Panc1 (cell line): ENCODE results near the gene DCBLD1. TPM values are rescaled to one million over a fixed set of nuclear protein-coding genes. Genes with fewer than 3 reads are reported as not detected.

Experiments used
- ATAC-seq: fragments of 200-7000 bp; cut with Tn5 transposase; 2 replicates; pipeline ENCODE4 v1.9.1; 2020; ENCODE audit warnings: mild to moderate bottlenecking, moderate library complexity
- BruUV-seq: library from RNA; stranded (reverse); fragments of 400-500 nt; replicated peaks from 2 replicates; lab custom pipeline; 2021; lab: Mats Ljungman, UMichigan
- CTCF ChIA-PET: fragments of 300-600 bp; sonication (Branson Sonifier 250); formaldehyde crosslinking; loops from one replicate; lab custom pipeline; 2022; ENCODE audit warnings: antibody characterized with exemption; lab: Charles Lee
- POLR2A ChIA-PET: fragments of 300-600 bp; sonication (Branson Sonifier 250); formaldehyde crosslinking; loops from one replicate; lab custom pipeline; 2022; ENCODE audit warnings: antibody characterized with exemption; lab: Charles Lee
- DNase-seq: peaks from one replicate; pipeline ENCODE4 v3.0.0-alpha.2; 2010; ENCODE audit warnings: low read depth, low spot score
- H3K27ac ChIP-seq: 2 replicates; pipeline ENCODE4 v1.5.1; 2011; ENCODE audit warnings: mild to moderate bottlenecking, low read length, inconsistent platforms
- H3K27me3 ChIP-seq: fragments of 200-500 bp; sonication (Bioruptor generic); 2 replicates; pipeline ENCODE4 v1.6.0; 2014; ENCODE audit warnings: low read length, inconsistent platforms; ENCODE audit not compliant: control insufficient read depth, insufficient read depth
- H3K36me3 ChIP-seq: fragments of 200-500 bp; sonication (Bioruptor generic); 2 replicates; pipeline ENCODE4 v1.5.1; 2014; ENCODE audit warnings: inconsistent platforms, mild to moderate bottlenecking, low read length, moderate library complexity; ENCODE audit not compliant: control insufficient read depth, insufficient read depth
- H3K4me1 ChIP-seq: 2 replicates; pipeline ENCODE4 v1.5.1; 2011; ENCODE audit warnings: inconsistent platforms, mild to moderate bottlenecking, low read length, moderate library complexity; ENCODE audit not compliant: control insufficient read depth, insufficient read depth
- H3K4me3 ChIP-seq, 2 experiments: 2 replicates each; pipeline ENCODE4 v1.5.1; 2011 to 2012; ENCODE audit warnings: low read depth in 2 of 2, low read length in 2 of 2, mild to moderate bottlenecking in 2 of 2, inconsistent platforms in 1 of 2, moderate library complexity in 1 of 2
- H3K9me3 ChIP-seq: fragments of 200-500 bp; sonication (Bioruptor generic); 2 replicates; pipeline ENCODE4 v1.5.1; 2014; ENCODE audit warnings: low read depth, mild to moderate bottlenecking, inconsistent platforms, low read length, moderate library complexity; ENCODE audit not compliant: control insufficient read depth, insufficient read depth
- POLR2AphosphoS5 ChIP-seq: IDR thresholded peaks from 2 replicates; pipeline ENCODE4 v1.6.1; 2012; ENCODE audit warnings: mild to moderate bottlenecking, low read depth, low read length, moderate library complexity
- SIN3A ChIP-seq: IDR thresholded peaks from 2 replicates; pipeline ENCODE4 v1.6.1; 2012; ENCODE audit warnings: low read depth, mild to moderate bottlenecking, low read length, moderate library complexity, borderline replicate concordance; ENCODE audit not compliant: insufficient read depth
- TCF7L2 ChIP-seq: IDR thresholded peaks from 2 replicates; pipeline ENCODE4 v1.6.1; 2011; ENCODE audit warnings: mild to moderate bottlenecking, low read depth, low read length, inconsistent platforms
- in situ Hi-C: cut with HindIII; loops from 2 replicates; pipeline ENCODE4 v1.10.0; 2016; ENCODE audit warnings: low sequenced_read_pairs, low pct_unique_long_range_greater_than_20kb
- intact Hi-C: fragments of 100-400 bp; cut with micrococcal nuclease; formaldehyde crosslinking; loops from one replicate; pipeline ENCODE4 v1.10.0; 2022; ENCODE audit not compliant: unreplicated experiment
- total RNA-seq: library from RNA; stranded (reverse); gene quantifications from one replicate; pipeline ENCODE4 v1.2.1, GENCODE V29; 2021; ENCODE audit not compliant: unreplicated experiment
- TF ChIP-seq, protein P1 (sequence below): fragments of 450-650 bp; IDR thresholded peaks from 2 replicates; pipeline ENCODE4 v1.5.1; 2017; ENCODE audit warnings: mild to moderate bottlenecking
- TF ChIP-seq, protein P2 (sequence below), 2 experiments: IDR thresholded peaks; 2 replicates each; pipeline ENCODE4 v1.6.1; 2011 to 2012; ENCODE audit warnings: low read depth in 2 of 2, control low read depth in 1 of 2, low read length in 1 of 2, mild to moderate bottlenecking in 1 of 2, moderate library complexity in 1 of 2; ENCODE audit not compliant: insufficient read depth in 1 of 2

DCBLD1 gene
- total RNA-seq, 1 experiment from 2014 or later = 29.0 TPM

DNA sequence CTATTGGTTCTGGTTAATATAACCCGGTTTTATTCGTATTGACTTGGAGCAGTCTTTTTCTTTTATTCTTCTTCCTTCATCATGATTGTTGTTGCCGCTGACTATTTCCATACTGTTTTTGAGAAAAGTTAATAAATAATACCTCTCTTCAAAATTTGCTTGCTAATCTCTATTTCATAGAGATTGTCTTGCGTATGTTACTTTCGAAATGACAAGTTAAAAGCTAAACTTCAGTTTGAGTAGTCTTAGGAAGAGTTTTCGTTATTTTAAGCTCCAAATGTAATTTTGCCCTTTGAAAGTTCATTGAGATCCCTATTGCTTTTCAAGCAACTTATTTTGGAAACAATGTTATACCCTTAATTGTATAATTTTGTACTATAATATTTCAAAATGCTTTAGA lies 36.4 kb downstream of the DCBLD1 start:
- CTCF ChIA-PET = no interaction called here
- BruUV-seq = no TSS peak
- Histone ChIP-seq H3K36me3 (0 out of 2 replicates have a peak, but pooled peaks cover 3% of the 10 kb centered on the region), H3K9me3 (no peaks in the 10 kb centered on the region), H3K4me3 (no peak overlapping the region), H3K27ac (no peak overlapping the region), H3K4me1 (peaks cover 5% of the 10 kb centered on the region; the same call in 1 of the 2 replicates), H3K27me3 (no peaks in the 10 kb centered on the region)
- ATAC-seq (no peak), DNase-seq (no peak)
- intact Hi-C loops (no loop called here), in situ Hi-C loops (no loop called here)
- TF ChIP-seq, protein P1, sequence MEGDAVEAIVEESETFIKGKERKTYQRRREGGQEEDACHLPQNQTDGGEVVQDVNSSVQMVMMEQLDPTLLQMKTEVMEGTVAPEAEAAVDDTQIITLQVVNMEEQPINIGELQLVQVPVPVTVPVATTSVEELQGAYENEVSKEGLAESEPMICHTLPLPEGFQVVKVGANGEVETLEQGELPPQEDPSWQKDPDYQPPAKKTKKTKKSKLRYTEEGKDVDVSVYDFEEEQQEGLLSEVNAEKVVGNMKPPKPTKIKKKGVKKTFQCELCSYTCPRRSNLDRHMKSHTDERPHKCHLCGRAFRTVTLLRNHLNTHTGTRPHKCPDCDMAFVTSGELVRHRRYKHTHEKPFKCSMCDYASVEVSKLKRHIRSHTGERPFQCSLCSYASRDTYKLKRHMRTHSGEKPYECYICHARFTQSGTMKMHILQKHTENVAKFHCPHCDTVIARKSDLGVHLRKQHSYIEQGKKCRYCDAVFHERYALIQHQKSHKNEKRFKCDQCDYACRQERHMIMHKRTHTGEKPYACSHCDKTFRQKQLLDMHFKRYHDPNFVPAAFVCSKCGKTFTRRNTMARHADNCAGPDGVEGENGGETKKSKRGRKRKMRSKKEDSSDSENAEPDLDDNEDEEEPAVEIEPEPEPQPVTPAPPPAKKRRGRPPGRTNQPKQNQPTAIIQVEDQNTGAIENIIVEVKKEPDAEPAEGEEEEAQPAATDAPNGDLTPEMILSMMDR = no peak
- TF ChIP-seq TCF7L2 = no peak
- TF ChIP-seq, protein P2, sequence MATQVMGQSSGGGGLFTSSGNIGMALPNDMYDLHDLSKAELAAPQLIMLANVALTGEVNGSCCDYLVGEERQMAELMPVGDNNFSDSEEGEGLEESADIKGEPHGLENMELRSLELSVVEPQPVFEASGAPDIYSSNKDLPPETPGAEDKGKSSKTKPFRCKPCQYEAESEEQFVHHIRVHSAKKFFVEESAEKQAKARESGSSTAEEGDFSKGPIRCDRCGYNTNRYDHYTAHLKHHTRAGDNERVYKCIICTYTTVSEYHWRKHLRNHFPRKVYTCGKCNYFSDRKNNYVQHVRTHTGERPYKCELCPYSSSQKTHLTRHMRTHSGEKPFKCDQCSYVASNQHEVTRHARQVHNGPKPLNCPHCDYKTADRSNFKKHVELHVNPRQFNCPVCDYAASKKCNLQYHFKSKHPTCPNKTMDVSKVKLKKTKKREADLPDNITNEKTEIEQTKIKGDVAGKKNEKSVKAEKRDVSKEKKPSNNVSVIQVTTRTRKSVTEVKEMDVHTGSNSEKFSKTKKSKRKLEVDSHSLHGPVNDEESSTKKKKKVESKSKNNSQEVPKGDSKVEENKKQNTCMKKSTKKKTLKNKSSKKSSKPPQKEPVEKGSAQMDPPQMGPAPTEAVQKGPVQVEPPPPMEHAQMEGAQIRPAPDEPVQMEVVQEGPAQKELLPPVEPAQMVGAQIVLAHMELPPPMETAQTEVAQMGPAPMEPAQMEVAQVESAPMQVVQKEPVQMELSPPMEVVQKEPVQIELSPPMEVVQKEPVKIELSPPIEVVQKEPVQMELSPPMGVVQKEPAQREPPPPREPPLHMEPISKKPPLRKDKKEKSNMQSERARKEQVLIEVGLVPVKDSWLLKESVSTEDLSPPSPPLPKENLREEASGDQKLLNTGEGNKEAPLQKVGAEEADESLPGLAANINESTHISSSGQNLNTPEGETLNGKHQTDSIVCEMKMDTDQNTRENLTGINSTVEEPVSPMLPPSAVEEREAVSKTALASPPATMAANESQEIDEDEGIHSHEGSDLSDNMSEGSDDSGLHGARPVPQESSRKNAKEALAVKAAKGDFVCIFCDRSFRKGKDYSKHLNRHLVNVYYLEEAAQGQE (IDR thresholded peaks at IDR 0.05; ENCODE audit: insufficient read depth in 1 of 2, low read depth in 2 of 2, low read length in 1 of 2) = no peak
- POLR2A ChIA-PET = no interaction called here

DNA sequence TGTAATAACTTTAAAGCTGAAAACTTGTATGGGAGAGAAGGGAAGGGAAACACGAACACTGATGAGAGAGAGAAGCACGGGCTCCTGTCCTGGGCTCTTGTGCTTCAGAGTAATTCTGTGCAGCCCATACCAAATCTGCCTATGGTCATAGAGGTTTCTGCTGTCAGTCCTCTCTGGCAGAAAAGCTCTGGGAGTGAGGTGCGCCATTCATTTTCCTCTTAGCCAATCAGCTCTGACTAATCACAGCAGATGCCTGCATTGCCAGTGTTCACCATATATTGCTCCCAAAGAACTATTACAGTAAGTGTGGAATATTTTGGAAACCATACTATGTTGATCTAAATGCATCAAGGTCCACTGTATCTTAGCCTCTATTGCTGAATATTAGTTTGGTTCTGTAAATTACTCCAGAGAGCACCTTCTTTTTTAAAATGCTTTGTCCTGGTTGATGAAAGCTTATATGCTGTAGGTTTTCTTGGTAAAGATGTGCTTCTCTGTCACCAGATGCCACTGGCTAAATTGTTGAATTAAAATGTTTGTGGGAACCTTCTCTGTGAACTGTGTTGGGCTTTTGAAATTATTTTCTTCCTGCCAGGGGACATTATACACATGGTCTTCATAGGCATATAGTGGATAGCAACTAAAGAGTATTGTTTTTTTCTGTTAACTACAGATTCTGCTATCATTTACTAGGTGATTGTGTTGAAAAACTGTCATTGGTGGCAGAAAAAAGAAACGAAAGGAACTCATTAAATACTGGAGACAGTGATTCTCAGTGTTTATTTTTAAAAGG lies 38.3 kb downstream of the DCBLD1 start:
- TF ChIP-seq, protein P2 (IDR thresholded peaks at IDR 0.05; ENCODE audit: insufficient read depth in 1 of 2, low read depth in 2 of 2, low read length in 1 of 2) = no peak
- TF ChIP-seq POLR2AphosphoS5 = no peak
- TF ChIP-seq SIN3A = no peak
- no peak for TF ChIP-seq TCF7L2
- H3K4me3 ChIP-seq = no peak overlapping the region
- CTCF ChIA-PET = no interaction called here

More for the DNA sequence above, 38.3 kb downstream of the DCBLD1 start:
- no peak for DNase-seq
- no peak for ATAC-seq
- intact Hi-C loops (no loop called here), in situ Hi-C loops (no loop called here)
- Histone ChIP-seq H3K9me3 (no peaks in the 10 kb centered on the region), H3K36me3 (peaks cover 3% of the 10 kb centered on the region; the same call in 1 of the 2 replicates), H3K4me1 (no peaks in the 10 kb centered on the region), H3K27me3 (no peaks in the 10 kb centered on the region), H3K27ac (no peak overlapping the region)
- no TSS peak for BruUV-seq
- POLR2A ChIA-PET = no interaction called here
